ENCODE measurements around the gene CDHR2.
A peak's percentile ranks its signal among the peaks of the same experiment; 100 is the strongest.

Gene CDHR2

DNA sequence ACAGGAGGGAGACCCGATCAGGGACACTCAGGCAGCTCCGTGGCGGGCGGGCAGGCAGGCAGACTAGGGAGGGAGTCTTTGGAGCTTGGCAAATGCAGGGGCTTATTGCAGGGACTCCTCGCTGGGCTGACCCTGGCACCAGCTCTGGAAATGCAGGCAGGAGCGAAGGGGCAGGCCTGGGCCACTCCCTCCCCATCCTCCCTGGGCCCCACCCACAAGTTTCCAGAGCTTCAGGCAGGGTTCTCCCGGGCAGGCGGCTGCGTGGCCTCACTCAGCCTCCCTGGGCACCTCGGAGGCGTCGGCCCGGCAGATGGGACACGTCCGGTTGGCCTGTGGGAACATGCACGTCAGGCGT is 20.4 kb upstream of the CDHR2 start:
- no peak for DNase-seq

DNA sequence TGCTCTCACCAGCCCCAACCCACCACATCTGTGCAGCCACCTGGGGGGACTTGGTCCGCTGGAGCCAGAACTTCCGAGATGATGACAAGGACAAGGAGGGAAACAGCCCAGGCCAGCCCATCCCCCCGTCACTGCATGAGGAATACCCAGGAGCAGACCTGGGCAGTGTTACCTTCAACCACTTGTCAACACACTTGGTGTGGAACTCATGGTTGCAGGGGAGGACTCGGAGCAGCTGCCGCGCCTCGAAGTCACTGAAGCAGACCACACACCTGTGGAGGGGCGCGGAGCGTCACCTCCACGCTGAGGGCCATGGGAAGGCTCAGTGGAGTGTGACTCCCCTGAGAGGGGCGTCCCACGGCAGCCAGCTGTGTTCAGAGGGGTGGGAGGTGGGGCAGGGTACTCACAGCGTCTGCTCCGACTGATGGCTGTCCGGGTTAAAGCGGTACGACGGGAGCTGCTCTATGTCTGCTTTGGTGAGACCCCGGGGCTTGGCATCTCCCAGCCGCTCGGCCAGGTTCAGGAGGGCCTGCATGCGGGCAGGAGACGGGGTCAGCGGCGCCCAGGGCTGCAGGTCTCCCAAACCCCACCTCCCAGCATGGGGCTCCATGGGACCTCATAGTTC is 19.9 kb upstream of the CDHR2 start:
- DNase-seq: no peak

DNA sequence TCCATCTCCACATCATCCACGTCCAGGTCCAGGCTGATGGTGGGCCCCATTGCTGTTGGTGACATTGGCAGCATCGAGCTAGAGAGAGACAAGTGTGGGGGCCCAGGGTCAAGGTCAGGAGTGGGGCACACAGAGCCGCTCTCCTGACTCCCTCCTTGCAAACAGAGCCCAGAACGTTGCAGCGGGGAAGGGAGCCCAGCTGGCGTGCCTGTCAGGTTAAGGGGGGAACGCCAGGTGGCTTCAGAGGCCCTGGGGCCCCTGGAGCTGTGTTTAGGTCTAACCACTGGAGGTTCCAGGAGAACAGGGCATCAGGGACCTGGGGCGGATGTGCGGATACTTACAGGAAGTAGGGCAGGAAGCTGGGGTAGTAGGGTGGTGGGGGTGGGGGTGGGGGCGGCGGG is 19.4 kb upstream of the CDHR2 start:
- DNase-seq: peak; percentile 59

- peak; percentile 12 for DNase-seq
Measured at GRCh38 chr5:176530393-176530982, 18.7 kb upstream of the CDHR2 start.

DNA sequence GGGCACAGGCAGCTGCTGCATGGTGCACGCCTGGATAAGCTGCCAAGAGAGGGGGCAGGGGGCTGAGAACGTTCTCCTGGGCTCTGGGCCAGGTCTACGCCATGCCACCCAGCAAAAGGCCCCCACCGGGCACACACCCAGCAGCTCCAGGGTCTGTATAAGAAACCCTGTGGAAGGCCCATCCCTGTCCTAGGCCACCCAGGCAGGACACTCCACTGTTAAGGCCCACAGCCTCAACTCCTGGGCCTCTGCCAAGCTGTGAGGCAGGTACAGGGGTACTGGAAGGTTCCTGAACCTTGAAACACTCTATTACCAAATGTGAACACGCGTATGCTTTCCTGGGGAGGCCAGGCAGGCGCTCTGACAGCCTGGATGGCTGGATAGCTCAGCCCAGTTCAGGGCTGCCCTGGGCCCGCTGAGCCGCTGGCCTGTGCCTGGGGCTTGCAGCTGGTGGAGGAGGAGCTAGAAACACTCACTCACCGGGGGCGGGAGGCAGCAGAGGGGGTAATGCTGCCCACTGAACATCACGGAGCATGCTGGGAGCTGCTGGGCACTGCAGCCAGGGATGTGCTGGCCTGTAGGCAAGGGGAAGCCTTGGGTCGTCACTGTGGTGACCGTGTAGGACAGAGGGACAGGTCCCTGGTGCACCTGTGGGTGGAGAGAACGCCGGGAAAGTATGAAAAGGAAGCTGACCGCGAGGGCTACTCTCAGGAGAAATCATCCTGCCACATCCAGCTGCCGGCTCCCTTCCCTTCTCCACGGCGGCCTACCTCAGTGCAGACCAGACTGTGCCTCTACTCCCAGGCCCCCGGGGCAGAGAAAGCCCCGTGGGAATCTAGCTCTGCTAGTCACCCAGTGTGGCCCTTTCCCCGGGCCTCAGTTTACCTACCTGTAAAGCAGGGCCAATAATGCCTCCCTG is 17.9 kb upstream of the CDHR2 start:
- no peak for DNase-seq

DNA sequence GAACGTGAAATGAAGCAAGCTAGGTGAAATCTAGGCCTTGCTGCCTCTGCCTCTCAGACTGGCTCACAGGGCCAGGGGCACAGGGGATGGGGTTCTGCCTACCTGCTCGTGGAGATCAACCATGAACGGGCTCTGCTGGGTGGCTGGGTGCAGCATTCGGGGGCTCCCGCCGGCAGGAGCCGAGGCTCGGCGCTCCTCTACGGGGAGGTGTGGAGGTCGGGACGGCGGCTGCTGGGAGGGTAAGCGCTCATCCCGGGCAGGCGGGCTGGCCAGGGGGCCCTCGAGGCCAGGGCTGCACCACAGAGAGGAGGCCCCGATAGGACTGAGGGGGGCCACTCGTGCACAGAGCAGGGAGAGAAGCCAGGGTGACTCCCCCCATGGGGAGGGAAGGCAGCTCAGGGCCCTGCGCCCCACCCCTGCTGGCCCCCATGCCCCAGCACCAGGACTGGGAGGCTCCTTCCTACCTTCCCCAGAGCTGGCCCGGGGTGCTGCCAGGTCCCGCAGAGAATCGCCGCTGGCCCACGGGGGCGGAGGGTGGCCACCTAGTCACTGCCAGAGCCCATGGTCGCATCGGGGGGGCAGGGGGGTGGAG is 17.1 kb upstream of the CDHR2 start:
- no peak for DNase-seq

- DNase-seq: no peak
Measured at GRCh38 chr5:176532795-176533194, 16.3 kb upstream of the CDHR2 start.

GRCh38 chr5:176533390-176533789 is 15.8 kb upstream of the CDHR2 start:
- no peak for DNase-seq

DNA sequence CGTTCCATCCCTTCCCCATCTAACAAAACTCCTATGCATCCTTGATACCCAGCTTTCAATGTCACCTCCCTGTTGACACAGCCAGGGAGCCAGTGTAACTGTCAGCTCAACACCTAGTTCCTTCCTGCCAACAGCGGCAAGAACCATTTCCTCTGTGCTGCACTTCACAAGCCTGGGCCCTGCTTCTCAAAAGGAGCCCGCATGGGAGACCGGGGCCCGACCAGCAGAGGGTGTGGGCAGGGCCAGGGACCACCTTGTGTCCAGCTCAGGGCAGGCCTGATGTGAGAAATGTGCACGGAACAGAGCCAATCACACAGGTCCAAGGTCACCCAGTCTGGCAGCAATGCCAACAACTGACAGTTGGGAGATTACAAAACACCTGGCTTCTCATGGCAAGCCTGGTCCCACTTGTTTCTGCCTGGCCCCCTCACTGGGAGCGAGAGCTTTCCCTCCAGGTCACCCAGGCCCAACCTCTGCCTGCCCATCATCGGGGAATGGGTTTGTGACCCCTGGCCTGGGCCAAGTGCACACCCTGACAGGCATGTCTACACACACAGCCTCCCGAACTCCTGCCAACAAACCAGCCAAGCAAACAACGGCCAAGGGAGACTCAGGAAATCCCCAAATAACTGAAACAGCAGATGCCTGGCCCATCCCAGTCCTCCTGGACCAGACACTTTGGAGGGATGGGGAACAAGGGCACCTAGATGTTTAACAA is 15.1 kb upstream of the CDHR2 start:
- DNase-seq: peak; percentile 53

- no peak for DNase-seq
Measured at GRCh38 chr5:176534640-176535039, 14.5 kb upstream of the CDHR2 start.

GRCh38 chr5:176535101-176535663 is 14.0 kb upstream of the CDHR2 start:
- peak; percentile 34 for DNase-seq

- DNase-seq: peak; percentile 22
Measured at GRCh38 chr5:176535664-176536131, 13.4 kb upstream of the CDHR2 start.

DNA sequence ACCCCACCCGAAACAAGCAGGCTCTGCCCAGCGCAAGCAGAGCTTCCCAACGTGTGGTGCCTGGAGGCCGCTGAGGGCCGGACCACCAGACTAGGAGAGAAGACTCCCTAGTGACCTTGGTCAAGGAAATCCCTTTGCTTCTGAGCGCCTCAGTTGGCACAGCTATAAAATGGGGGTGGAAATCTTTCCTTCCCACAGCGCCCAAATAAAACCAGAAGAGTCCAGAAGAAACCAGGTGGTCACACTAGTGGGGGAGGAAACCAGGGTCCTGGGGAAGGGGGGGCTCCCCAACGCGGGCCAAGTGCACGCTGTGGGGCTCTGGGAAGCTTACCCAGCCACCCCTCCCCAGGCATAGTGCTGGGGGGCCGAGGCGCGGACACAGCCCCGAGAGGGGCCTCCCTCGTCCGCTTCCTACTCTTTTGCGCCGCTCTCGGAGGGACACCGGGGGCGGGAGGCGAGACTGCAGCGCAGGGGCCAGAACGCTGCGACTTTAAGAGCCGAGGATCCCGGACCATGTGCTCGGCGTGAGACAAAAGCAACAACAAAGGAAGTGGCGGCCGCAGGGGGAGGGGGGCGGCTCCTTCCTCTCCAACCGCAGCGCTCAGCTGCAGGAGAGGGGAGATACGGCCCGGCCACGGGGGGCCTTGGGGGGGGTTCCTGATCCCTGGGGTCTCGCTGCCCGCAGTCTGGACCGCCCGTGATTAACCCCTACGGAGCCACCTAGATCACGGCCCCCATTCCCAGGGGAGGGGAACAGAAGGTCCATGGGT is 12.8 kb upstream of the CDHR2 start:
- peak; percentile 84 for DNase-seq

DNA sequence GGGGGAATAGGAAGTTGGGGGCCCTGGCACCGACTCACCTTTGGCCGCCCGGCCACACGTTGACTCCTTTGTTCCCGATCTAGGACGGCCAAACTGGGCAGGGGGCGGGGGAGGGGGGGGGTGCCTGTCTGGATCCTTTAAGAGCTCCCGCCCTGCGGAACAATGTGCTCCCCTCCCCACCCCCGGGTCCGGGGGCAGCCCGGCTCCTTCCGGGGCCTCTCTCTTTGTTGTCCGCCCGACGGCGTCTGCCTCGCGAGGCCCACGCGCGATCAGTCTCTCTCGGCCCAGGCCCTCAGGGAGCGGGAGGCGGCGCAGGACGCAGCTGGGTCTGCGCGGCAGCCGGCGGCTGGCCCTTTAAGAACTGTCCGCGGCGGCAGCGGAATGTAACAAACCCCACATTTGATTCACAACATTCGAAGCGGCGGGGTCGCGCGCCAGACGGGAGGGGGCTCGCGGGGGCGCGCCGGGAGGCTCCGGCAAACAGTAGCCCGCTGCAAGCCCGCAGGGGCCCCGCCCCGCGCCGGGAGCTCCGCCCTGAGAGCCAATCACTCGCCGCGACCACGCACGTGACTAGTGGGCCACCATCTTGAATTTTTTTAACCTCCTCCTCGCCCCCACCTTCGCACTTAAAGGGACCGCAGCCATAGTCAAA is 12.1 kb upstream of the CDHR2 start, which contains the start of gene RNF44:
Gene RNF44 (minus strand): TSS at position 501 of the 652 bp plus-strand sequence. CDS start 4,930 bp downstream, outside the sequence.
- DNase-seq: peak; percentile 99

GRCh38 chr5:176537554-176538229 is 11.4 kb upstream of the CDHR2 start:
- peak; percentile 96 for DNase-seq

- DNase-seq: no peak
Measured at GRCh38 chr5:176538230-176538988, 10.7 kb upstream of the CDHR2 start.

DNA sequence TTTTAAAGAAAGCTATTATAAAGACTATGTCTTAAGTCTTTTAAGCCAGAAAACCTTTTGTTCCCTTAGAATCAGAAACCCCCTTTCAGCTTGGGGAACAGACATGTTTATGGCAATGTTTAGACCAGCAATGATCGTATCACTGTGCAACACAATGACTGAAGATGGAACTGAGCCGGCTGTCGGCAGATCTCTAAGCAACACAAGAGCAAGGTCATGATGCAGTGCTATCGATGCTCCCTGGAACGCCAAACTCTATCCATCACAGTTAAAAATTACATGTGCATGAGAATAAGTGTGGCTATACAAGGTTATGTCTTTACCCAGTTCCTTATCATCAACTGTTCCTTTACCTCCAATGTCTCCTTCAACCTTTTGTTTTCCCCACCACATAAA is 10.2 kb upstream of the CDHR2 start:
- no peak for DNase-seq

GRCh38 chr5:176540476-176540899 is 8.7 kb upstream of the CDHR2 start:
- DNase-seq: no peak

- peak; percentile 10 for DNase-seq
Measured at GRCh38 chr5:176540956-176541337, 8.2 kb upstream of the CDHR2 start.
